Measurements from ENCODE around the gene TRIM26.

TRIM26 gene

GRCh38 chr6:30211899-30212298, 1.3 kb downstream of the TRIM26 start:
- no peak for DNase-seq (ENCODE audit: low read depth in 1 of 2, low spot score in 1 of 2)

GRCh38 chr6:30211306-30211705, 1.9 kb downstream of the TRIM26 start:
- no peak for DNase-seq (ENCODE audit: low read depth in 1 of 2, low spot score in 1 of 2)

GRCh38 chr6:30207619-30208295, 5.4 kb downstream of the TRIM26 start:
- no peak for DNase-seq (ENCODE audit: low read depth in 1 of 2, low spot score in 1 of 2)

- DNase-seq (ENCODE audit: low read depth in 1 of 2, low spot score in 1 of 2): no peak
Observed at GRCh38 chr6:30206799-30207618, 6.2 kb downstream of the TRIM26 start.

GRCh38 chr6:30206152-30206551, 7.1 kb downstream of the TRIM26 start:
- no peak for DNase-seq (ENCODE audit: low read depth in 1 of 2, low spot score in 1 of 2)

- no peak for DNase-seq (ENCODE audit: low read depth in 1 of 2, low spot score in 1 of 2)
Observed at GRCh38 chr6:30204116-30204515, 9.1 kb downstream of the TRIM26 start.

GRCh38 chr6:30202366-30202765, 10.8 kb downstream of the TRIM26 start:
- DNase-seq (ENCODE audit: low read depth in 1 of 2, low spot score in 1 of 2): no peak

- no peak for DNase-seq (ENCODE audit: low read depth in 1 of 2, low spot score in 1 of 2)
Observed at GRCh38 chr6:30200551-30201281, 12.5 kb downstream of the TRIM26 start.

- DNase-seq (ENCODE audit: low read depth in 1 of 2, low spot score in 1 of 2): no peak
Observed at GRCh38 chr6:30198166-30199084, 14.8 kb downstream of the TRIM26 start.

GRCh38 chr6:30196376-30196775, 16.8 kb downstream of the TRIM26 start:
- no peak for DNase-seq (ENCODE audit: low read depth in 1 of 2, low spot score in 1 of 2)

- no peak for DNase-seq (ENCODE audit: low read depth in 1 of 2, low spot score in 1 of 2)
Observed at GRCh38 chr6:30195951-30196350, 17.3 kb downstream of the TRIM26 start.

GRCh38 chr6:30194797-30195690, 18.2 kb downstream of the TRIM26 start:
- DNase-seq (ENCODE audit: low read depth in 1 of 2, low spot score in 1 of 2): no peak

- DNase-seq (ENCODE audit: low read depth in 1 of 2, low spot score in 1 of 2): no peak
Observed at GRCh38 chr6:30192076-30192475, 21.1 kb downstream of the TRIM26 start.

- no peak for DNase-seq (ENCODE audit: low read depth in 1 of 2, low spot score in 1 of 2)
Observed at GRCh38 chr6:30188541-30188940, 24.7 kb downstream of the TRIM26 start.

GRCh38 chr6:30185846-30186484, 27.2 kb downstream of the TRIM26 start:
- no peak for DNase-seq (ENCODE audit: low read depth in 1 of 2, low spot score in 1 of 2)

GRCh38 chr6:30184417-30185031, 28.7 kb downstream of the TRIM26 start:
- no peak for DNase-seq (ENCODE audit: low read depth in 1 of 2, low spot score in 1 of 2)

GRCh38 chr6:30180145-30180544, 33.1 kb downstream of the TRIM26 start:
- no peak for DNase-seq (ENCODE audit: low read depth in 1 of 2, low spot score in 1 of 2)

GRCh38 chr6:30178837-30179236, 34.4 kb downstream of the TRIM26 start:
- no peak for DNase-seq (ENCODE audit: low read depth in 1 of 2, low spot score in 1 of 2)

GRCh38 chr6:30175765-30176164, 37.4 kb downstream of the TRIM26 start:
- no peak for DNase-seq (ENCODE audit: low read depth in 1 of 2, low spot score in 1 of 2)
